GM19023 (cell line): ENCODE results near the gene SBSN.

Source experiments
- ATAC-seq: cut with Tn5 transposase; IDR thresholded peaks from one replicate; pipeline ENCODE4 v1.9.1; 2021; ENCODE audit warnings: mild to moderate bottlenecking, moderate library complexity; ENCODE audit not compliant: unreplicated experiment

The SBSN gene

GRCh38 chr19:35509018-35509652 lies 19.0 kb downstream of the SBSN start:
- ATAC-seq: no peak

DNA sequence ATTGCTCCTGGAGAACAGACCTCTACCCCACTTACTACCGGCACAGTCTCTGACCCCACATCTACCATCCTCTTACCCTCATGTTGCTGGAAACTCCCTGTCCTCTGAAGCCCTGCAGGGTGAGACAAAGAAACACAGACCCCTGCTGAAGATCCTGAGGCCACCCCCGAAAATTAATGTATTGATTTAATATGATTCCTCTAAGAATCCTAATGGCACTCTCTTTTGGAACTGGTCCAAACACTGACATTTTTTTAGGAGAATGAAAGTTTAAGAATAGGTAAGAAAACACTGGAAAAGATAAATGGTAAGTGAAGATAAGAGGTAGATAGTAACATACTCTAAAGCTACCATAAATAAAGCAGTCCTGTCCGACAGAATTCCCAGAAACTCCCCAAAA lies 20.0 kb downstream of the SBSN start:
- ATAC-seq: no peak

GRCh38 chr19:35507561-35507960 lies 20.6 kb downstream of the SBSN start:
- ATAC-seq: no peak

- ATAC-seq: no peak
These were observed 22.1 kb downstream of the SBSN start for GRCh38 chr19:35506011-35506410.

- no peak for ATAC-seq
These were observed 25.4 kb downstream of the SBSN start for GRCh38 chr19:35502751-35503150.

DNA sequence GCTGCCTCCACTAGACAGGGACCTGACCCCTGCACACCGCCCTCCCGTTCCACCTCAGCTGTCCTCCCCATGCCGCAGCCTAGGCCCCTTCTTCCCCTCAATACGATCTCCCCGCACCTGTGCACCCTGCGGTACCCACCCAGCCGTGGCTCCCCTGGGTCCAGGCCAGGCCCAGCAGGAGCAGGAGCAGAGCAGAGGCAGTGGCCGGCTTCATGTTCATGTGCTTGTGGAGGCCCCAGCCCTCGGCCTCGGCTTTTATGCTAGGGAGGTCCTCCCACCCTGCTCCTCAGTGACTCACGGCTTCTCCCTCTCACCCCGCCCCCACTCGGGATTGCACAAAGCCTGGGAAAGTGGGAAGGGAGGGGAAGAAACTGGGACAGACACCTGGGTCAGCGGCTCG lies 26.4 kb downstream of the SBSN start:
- no peak for ATAC-seq

- ATAC-seq: no peak
These were observed 27.5 kb downstream of the SBSN start for GRCh38 chr19:35500611-35501010.

GRCh38 chr19:35498984-35499527 lies 29.1 kb downstream of the SBSN start:
- no peak for ATAC-seq

GRCh38 chr19:35498220-35498619 lies 29.9 kb downstream of the SBSN start:
- no peak for ATAC-seq

DNA sequence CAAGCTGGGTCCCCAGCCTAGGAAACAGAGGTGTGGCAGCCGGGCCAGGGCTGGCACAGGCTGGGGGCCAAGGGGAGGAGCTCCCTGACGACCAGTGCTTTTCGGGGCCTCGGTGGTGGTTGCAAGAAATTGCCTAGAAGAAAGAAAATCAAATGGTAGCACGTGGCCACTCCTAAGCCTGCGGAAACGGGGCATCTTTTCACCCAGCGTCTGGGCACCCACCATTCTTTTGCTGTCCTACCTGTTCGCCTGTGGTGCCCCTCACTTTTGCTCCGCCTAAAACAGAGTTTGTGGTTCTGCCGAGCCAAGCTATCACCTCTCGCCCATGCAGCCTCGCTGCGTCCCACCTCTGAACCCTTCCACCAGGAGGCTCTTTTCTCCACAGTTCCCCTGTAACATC lies 30.7 kb downstream of the SBSN start:
- no peak for ATAC-seq

DNA sequence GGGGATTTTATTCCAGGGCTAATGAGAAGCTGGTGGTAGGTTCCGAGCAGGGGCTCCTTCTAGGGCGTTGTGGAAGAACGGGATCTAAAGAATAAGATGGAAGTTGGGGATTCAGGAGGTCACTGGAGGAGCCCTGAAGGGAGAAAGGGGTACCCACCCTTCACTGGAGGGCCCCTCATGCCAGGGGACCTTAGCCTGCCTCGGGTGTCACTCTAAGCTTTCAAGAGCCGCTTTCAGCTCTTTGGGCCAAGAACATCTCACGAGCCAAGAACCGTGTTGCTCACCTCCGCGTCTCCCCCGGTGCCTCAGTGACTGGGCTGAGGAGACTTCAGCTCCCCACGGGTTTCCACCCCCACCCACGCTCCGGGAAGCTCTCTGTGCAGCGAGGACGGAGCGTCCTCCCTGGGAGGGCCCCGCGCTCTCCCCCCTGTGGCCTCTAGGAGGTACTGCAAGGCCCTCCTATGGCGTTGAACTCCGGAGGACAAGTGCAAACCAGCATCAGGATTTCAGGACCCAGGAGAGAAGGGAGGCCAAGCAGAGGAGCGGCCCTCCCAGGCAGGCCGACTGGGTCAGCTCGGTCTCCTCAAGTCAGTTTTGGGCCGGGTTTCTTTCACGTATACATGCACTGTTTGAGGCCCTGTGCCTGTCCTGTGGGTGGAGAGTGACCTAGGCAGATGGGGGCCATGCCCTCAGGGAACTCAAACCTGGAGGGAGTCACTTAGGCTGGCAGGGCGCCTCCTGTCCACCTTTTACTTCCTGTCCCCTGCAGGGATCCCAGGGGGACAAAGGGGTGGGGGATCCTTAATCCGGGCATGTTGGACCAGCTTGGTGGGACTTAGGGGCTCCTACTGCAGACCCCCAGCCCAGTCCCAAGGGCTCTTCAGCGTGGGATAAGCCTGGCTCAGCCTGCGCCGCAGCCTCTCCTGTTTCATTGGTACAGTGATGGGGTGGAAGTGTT lies 32.7 kb downstream of the SBSN start:
- ATAC-seq: no peak

- ATAC-seq: no peak
These were observed 34.1 kb downstream of the SBSN start for GRCh38 chr19:35493971-35494370.

GRCh38 chr19:35491836-35492360 lies 36.2 kb downstream of the SBSN start:
- no peak for ATAC-seq

GRCh38 chr19:35490364-35490763 lies 37.7 kb downstream of the SBSN start, which contains the start of gene KRTDAP:
KRTDAP (minus strand) TSS chr19:35490464; CDS start chr19:35490442, 22 bp downstream.
- no peak for ATAC-seq

GRCh38 chr19:35488677-35489076 lies 39.4 kb downstream of the SBSN start:
- no peak for ATAC-seq

GRCh38 chr19:35487656-35488182 lies 40.4 kb downstream of the SBSN start:
- no peak for ATAC-seq

- ATAC-seq: no peak
These were observed 41.8 kb downstream of the SBSN start for GRCh38 chr19:35486268-35486708.

GRCh38 chr19:35484252-35485036 lies 43.7 kb downstream of the SBSN start:
- ATAC-seq: no peak

DNA sequence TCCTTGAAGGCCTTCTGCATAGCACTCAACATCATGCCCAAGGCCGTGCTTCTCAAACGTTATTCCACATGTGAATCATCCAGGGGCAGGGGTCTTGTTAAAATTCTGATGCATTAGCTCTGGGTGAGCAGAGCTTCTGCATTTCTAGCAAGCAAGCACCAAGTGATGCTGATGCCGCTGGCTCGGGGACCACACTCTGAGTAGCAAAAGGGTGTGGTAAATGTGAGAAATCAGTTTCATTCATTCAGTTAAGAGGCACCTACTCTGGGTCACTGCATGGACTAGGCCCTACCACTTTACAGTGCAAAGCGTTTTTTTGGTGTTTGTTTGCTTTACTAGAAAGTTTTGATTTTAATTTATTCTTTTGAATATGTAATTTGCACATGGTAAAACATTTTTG lies 45.0 kb downstream of the SBSN start:
- no peak for ATAC-seq
